Fibroblast of skin of scalp (primary cell): ENCODE results near the gene CPVL.

Experiments used
- DNase-seq: peaks from one replicate; pipeline ENCODE4 v3.0.0-alpha.2; 2013

CPVL gene

DNA sequence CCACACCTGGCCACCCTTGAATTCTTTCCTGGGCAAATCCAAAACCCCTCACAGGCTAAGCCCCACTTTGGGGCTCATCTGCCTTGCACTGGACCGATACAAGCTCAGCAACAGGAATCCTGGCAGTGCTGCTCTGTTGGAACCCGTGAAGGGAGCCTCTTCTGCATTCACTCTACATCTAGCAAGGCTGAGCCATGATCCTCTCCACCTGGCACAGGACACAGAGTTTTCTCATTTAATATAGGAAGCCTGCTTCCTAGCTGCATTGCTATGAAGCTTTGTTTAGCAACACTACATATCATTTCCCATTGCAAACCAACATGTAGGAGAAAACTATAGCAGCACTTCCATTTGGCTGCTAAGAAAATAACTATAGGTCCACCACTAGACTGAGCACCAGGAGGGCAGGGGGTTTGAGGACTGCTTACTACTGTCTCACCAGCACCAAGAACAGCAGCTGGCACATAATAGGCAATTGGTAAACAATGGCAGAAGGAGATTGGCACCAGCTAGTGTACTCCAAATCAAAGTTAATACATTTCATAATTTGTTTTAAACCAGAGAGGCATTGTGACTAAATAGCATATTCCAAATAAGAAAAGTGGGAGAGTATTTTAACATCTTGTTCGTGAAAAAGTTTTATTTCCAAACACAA, 56.1 kb downstream of the CPVL start:
- no peak for DNase-seq

GRCh38 chr7:29087840-29088170, 58.5 kb downstream of the CPVL start:
- DNase-seq = no peak

DNA sequence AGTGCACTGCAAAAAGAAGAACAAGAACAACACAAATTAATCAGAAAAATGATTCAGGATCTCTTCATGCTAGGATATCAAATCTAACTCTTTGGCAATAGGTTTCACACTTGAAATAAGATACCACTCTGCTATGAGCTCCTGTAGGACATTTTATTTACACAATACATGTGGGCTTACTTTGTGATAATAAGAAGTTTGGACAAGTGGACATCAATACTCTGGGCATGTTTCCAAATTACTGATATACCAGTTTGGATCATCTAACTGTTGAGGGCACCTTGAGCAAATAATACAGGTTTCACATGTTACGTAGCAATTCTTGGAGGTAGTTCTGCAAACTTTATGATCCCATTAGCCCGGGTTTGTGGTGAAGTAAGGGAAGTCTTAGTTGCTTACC, 59.8 kb downstream of the CPVL start:
- DNase-seq = no peak

- DNase-seq = no peak
Measured at GRCh38 chr7:29084832-29085231, 61.5 kb downstream of the CPVL start.

GRCh38 chr7:29080803-29081202, 65.5 kb downstream of the CPVL start:
- no peak for DNase-seq

GRCh38 chr7:29078311-29079260, 67.8 kb downstream of the CPVL start:
- no peak for DNase-seq

- DNase-seq = peak; percentile 74
Measured at GRCh38 chr7:29077854-29078253, 68.5 kb downstream of the CPVL start.

DNA sequence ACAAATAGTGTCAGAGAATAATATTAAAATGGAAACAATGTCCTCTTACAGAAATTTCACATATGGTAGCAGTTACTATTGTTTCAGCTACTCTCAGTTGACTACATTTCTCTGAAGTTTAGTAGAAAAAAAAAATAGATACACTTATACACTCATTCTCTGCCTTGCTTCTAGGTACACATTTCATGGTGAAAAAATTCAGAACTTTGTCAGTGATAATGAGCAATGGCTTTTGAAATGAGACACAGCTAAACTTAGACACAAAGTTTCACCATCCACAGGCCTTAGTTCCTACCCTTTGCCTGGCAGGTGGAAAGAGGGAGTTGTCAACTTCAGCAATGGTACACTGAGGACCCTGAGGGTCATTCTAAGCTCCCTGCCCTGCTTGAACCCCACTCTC, 69.2 kb downstream of the CPVL start:
- no peak for DNase-seq

DNA sequence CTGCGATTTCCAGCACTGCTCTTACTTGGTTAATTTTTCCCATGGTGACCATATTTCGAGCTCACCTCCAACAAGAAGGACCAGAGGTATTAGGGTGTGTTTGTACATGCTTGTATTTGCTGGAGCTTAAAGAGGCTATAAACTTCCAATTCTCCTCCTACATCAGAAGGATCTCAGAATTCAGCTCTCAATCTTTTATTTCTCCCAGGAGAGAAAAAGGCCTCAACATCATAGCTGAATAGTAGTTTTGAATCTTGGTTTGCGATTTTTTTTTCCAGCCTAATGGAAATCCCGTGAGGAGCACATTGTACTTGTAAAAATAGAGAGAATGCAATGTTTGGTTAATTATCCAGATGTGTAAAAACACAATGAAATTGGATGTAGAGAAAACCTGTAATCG, 69.7 kb downstream of the CPVL start:
- DNase-seq = no peak

DNA sequence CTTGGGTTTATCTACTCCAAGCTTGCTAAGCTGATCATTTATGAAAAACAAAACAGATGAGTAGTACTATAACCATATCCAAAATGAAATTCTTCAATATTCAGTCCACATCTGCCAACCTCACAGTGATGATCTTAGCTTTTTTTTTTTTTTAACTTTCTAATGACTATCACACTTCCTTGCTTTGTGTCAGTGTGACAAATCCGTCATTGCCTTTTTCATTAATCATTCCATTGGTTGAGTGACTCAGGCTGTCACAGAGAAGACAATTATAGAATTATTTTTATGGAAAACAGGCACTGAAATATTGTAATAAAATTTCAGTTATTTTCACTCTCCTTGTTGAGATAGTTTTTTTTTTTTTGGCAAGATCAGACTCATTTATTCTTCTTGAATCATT, 70.7 kb downstream of the CPVL start:
- peak; percentile 57 for DNase-seq

GRCh38 chr7:29071203-29071874, 75.0 kb downstream of the CPVL start:
- DNase-seq = no peak

- no peak for DNase-seq
Measured at GRCh38 chr7:29066641-29067040, 79.7 kb downstream of the CPVL start.

- DNase-seq = no peak
Measured at GRCh38 chr7:29065181-29065857, 81.0 kb downstream of the CPVL start.

GRCh38 chr7:29063872-29064271, 82.5 kb downstream of the CPVL start:
- no peak for DNase-seq

DNA sequence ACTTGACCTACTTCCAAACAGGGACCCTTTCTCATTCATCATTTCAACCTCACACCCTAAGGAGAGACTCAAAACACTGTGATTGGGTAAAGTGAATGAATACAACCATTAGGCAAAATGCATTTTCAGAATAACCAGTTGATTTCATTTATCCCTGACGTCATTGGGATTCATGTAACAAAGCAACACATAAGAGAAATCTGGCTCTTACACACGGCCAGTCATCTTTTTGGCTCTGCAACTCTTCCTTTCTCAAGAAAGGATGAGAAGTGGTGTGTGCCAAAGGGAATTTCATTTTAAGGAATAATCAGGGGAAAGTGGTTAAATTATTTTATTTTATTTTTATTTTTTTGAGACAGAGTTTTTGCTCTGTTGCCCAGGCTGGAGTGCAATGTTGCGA, 83.1 kb downstream of the CPVL start:
- DNase-seq = no peak

DNA sequence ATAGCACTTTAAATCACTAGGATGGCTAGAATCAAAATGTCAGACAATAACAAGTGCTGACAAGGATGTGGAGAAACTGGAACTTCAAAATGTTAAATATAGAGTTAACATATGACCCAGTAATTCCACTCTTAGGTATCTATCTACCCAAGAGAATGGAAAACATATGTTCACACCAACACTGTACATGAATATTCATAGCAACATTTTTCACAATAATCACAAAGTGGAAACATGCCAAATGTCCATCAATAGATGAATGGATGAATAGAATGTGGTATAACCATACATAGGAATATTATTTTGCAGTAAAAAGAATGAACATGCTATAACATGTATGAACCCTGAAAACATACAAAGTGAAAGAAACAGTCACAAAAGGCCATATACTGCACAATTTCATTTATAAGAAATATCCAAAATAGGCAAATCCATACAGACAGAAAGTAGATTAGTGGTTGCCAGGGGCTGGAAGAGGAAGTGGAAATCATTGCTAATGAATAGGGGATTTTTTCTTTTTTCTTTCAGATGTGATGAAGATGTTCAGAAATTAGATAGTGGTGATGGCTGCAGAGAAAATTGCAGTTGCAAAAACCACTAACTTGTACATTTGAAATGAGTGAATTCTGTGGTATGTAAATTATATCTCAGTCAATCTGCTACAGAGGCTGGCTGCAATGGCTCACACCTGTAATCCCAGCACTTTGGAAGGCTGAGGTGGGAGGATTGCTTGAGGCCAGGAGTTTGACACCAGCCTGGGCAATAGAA, 93.0 kb downstream of the CPVL start:
- no peak for DNase-seq

- no peak for DNase-seq
Measured at GRCh38 chr7:29046978-29047377, 99.4 kb downstream of the CPVL start.

DNA sequence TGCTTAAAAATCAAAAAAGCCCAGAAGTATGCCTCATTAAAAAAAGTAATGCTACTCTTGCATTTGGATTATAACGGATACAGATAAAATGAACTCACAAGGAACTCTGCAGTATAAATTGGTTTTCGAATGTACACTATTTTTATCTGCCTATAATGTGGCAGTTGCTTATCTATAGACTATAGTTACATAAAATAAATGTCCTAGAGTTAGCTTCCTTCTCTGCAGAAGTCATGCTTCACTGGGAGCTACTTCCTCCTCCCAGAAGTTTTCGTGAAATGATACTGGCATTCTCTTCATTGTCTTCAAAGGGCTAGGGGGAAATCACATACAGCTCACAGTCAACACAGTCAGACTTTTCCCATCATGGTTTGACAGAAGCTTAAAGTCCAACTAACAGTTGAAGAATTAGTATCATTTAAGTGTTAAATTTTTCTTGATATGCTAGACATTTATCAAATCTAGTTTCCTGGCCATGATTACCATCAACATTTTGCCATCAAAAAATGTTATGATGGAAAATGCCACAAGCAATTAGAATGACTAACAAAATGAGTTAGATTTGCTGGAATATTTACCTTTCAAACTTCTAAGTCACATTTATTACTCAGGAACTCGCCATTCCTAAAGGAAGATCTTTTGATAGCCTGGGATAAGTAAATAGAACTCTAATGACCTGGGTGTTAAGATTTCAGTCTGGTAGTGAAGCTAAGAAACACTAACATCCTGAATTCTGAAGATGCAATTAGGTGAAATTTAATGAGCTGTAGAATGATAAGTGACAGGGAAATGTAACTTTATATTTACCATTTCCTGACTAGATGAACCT, 100.9 kb downstream of the CPVL start:
- no peak for DNase-seq

DNA sequence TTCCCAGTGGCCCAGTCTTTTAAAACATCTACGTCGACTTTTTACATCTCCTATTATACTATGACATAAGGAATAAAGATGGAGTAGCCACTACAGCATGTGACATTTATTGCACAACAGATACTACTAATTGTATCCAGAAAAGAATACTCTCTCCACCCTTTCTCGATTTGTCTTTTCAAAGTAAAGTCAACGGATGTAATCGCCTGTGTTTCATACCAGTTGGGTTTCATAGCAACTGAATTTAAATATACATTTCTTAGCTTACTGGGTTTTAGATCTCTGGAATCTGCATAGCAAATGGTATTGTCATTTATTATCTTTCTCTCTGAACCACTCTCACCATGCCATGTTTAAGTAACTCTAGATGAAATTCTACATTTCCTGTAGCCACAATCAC, 101.8 kb downstream of the CPVL start:
- peak; percentile 85 for DNase-seq

GRCh38 chr7:29043576-29043975, 102.8 kb downstream of the CPVL start:
- DNase-seq = no peak

DNA sequence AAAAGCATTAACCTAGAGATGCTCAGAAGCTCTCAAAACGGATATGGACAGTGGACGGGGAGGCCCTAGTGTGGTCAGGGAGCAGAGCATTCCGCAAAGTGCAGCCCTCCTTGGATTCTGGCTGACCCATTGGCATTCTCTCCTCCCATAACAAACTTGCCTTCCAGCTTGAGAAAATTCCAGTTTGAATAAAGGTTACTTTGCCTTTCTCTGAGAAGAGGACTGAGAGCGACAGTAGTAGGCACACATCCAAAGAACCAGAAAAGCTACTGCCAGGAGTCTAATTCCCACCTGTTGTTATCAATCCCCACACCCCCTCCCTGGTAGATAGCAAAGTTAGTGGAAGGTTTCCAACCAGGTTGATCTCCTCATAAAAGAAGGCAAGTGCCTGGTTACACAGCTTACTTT, 103.5 kb downstream of the CPVL start:
- no peak for DNase-seq
